Spleen (tissue), 7 donors: ENCODE measurements around the gene TEAD3.

Experiments used
- POLR2A ChIP-seq, 3 donors: fragments of 450-650 bp; IDR thresholded peaks; one replicate each; pipeline ENCODE4 v1.5.1; 2017; ENCODE audit warnings: antibody characterized with exemption in 3 of 3, mild to moderate bottlenecking in 1 of 3
- TF ChIP-seq, protein P1 (sequence below), 11 experiments: fragments of 200-600 bp in 7 of 11; fragments of 450-650 bp in 4 of 11; sonication (generic) in 4 of 11; IDR thresholded peaks in 8 of 11; conservative IDR thresholded peaks in 3 of 11; 1 replicate in 7 of 11; 2 replicates in 4 of 11; pipeline versions ENCODE4 v1.4.0 to v1.8.0; 2016 to 2021; ENCODE audit warnings: antibody characterized with exemption in 11 of 11, inconsistent platforms in 4 of 11, mild to moderate bottlenecking in 1 of 11
- donor health status: DM: no; HTN: no; CAD: no; lungs with moderate emphysema.
- donor health status: DM: no; HTN: no; CAD: no.
- donor health status: DM: no; HTN: no; CAD: no.

- TF ChIP-seq POLR2A (IDR thresholded peaks at IDR 0.05), result no peak
- TF ChIP-seq, protein P1, sequence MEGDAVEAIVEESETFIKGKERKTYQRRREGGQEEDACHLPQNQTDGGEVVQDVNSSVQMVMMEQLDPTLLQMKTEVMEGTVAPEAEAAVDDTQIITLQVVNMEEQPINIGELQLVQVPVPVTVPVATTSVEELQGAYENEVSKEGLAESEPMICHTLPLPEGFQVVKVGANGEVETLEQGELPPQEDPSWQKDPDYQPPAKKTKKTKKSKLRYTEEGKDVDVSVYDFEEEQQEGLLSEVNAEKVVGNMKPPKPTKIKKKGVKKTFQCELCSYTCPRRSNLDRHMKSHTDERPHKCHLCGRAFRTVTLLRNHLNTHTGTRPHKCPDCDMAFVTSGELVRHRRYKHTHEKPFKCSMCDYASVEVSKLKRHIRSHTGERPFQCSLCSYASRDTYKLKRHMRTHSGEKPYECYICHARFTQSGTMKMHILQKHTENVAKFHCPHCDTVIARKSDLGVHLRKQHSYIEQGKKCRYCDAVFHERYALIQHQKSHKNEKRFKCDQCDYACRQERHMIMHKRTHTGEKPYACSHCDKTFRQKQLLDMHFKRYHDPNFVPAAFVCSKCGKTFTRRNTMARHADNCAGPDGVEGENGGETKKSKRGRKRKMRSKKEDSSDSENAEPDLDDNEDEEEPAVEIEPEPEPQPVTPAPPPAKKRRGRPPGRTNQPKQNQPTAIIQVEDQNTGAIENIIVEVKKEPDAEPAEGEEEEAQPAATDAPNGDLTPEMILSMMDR (IDR thresholded peaks at IDR 0.05 in 8 of 11, conservative IDR thresholded peaks at IDR 0.05 in 3 of 11), result no peak
These were observed 46.7 kb upstream of the TEAD3 start for GRCh38 chr6:35543459-35544193.
